Adrenal gland (tissue), 12 donors: Measurements from ENCODE around the gene LCN12. TPM values are rescaled to one million over a fixed set of nuclear protein-coding genes. Genes with fewer than 3 reads are reported as not detected.

Experiments used
- DNase-seq, 7 donors: peaks; one replicate each; pipeline ENCODE4 v3.0.0-alpha.2; 2019 to 2020
- H3K27ac ChIP-seq, 5 donors: fragments of 200-600 bp; sonication (generic) in 4 of 5; 1 replicate in 3 of 5; 2 replicates in 2 of 5; pipeline versions ENCODE4 v1.5.1 to v1.8.0; 2016 to 2020; ENCODE audit warnings: mild to moderate bottlenecking in 1 of 5
- H3K27me3 ChIP-seq: fragments of 200-600 bp; 2 replicates; pipeline ENCODE4 v1.8.0; 2021
- H3K36me3 ChIP-seq, 2 donors: fragments of 200-600 bp; replicated peaks in 1 of 2; 1 replicate in 1 of 2; 2 replicates in 1 of 2; pipeline versions ENCODE4 v1.5.1 to v1.8.0; 2018 to 2022
- H3K4me1 ChIP-seq, 2 donors: fragments of 200-600 bp; replicated peaks in 1 of 2; 1 replicate in 1 of 2; 2 replicates in 1 of 2; pipeline versions ENCODE4 v1.5.1 to v1.8.0; 2018 to 2021
- H3K4me3 ChIP-seq, 4 donors: fragments of 200-600 bp; sonication (generic) in 3 of 4; one replicate each; pipeline ENCODE4 v1.5.1; 2016 to 2018
- H3K9me3 ChIP-seq, 3 donors: fragments of 200-600 bp; sonication (generic) in 1 of 3; replicated peaks in 1 of 3; 1 replicate in 2 of 3; 2 replicates in 1 of 3; pipeline versions ENCODE4 v1.5.1 to v1.8.0; 2016 to 2021
- POLR2A ChIP-seq, 2 donors: fragments of 450-650 bp; IDR thresholded peaks; one replicate each; pipeline ENCODE4 v1.6.1; 2017; ENCODE audit warnings: antibody characterized with exemption in 2 of 2, mild to moderate bottlenecking in 2 of 2, moderate library complexity in 1 of 2
- whole genome bisulfite sequencing, 4 donors: extraction: QIAGEN DNeasy Blood & Tissue Kit in 2 of 4; methylation state at CpG; one replicate each; pipeline versions ENCODE4 v1.1.5 to v1.1.7; 2013 to 2017; 5-methylcytosine and 5-hydroxymethylcytosine counted together
- intact Hi-C, 2 donors: fragments of 100-400 bp; cut with DNase I; formaldehyde crosslinking; loops; one replicate each; pipeline versions ENCODE4 v1.14.1 to v1.15.0; 2022 to 2023
- polyA plus RNA-seq, 3 donors: library from polyadenylated mRNA; stranded (reverse); fragments of 200-250 nt in 2 of 3; fragments of 350-450 nt in 1 of 3; fragmentation: Illumina TruSeq in 1 of 3; extraction: RNeasy Lipid Tissue Mini Kit (QIAGEN cat#74804) in 1 of 3; gene quantifications; one replicate each; pipeline ENCODE4 v1.2.3, GENCODE V29; 2013 to 2014
- total RNA-seq, 9 donors: library from RNA; depleted of rRNA in 4 of 9; stranded (reverse); fragments of >200 nt in 4 of 9; fragments of 120-200 nt in 1 of 9; fragmentation: NEBNext Ultra II Directional in 1 of 9; extraction: Animal tissue kit (Norgen Biotek cat#: 25700) in 1 of 9; gene quantifications; one replicate each; pipeline versions ENCODE4 v1.1.0 to v1.2.4, GENCODE V29; 2013 to 2023
- TF ChIP-seq, protein P1 (sequence below), 6 experiments: fragments of 450-650 bp in 4 of 6; fragments of 200-600 bp in 2 of 6; sonication (generic) in 1 of 6; IDR thresholded peaks; 1 replicate in 5 of 6; 2 replicates in 1 of 6; pipeline versions ENCODE4 v1.5.1 to v1.8.0; 2016 to 2021; ENCODE audit warnings: antibody characterized with exemption in 6 of 6, mild to moderate bottlenecking in 2 of 6, moderate library complexity in 1 of 6
- donor health status: healthy with polysubstance abuse.
- donor health status: Bipolar disorder and iron deficiency.
- donor health status: DM: yes; HTN: yes; CAD: no.
- donor health status: DM: no; HTN: no; CAD: no.
- donor health status: DM: no; HTN: no; CAD: no.
- donor health status: DM: yes; HTN: yes; CAD: no.

The LCN12 gene
- total and polyA plus RNA-seq, 12 donors, result 0.75 to 31.8 (median 4.4) TPM; not detected in 1

DNA sequence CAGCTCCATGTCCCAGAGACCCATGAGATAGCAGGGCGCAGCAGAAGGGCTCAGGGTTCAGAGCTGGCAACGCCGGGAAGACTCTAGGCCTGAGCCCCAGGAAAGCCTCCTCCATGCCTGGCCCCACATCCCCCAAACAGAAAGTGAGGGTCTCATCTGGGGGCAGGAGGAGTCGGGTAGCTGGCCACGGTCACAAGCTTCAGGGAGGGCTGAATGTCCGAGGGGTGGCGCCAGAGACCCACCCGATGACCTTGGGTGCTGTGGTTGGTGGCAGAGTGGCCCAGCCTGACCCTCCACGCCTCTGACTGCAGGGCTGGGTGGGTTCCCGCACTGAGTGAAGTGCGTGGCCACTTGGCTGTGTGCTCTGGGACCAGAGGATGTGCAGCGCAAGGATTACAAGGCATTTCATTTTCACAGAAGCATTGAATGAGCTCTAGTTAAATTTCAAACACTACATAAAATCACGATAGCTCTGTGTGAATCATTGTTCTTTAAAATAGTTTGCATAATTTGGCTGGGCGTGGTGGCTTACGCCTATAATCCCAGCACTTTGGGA is 4.0 kb upstream of the LCN12 start:
- H3K4me3 ChIP-seq, result no peak overlapping the region
- H3K27me3 ChIP-seq, result no peaks in the 10 kb centered on the region
- no peaks in the 10 kb centered on the region for H3K9me3 ChIP-seq
- no peaks in the 10 kb centered on the region for H3K36me3 ChIP-seq
- peak overlapping the region in 2 of 5 donors; percentile 9 to 31 for H3K27ac ChIP-seq
- peaks cover 21 to 35% of the 10 kb centered on the region in 2 donors for H3K4me1 ChIP-seq
- intact Hi-C loops, result loop anchor here (10.0 kb wide), 3 partner anchors 63 to 103 kb away; partner anchors contain the start of genes AJM1 (in 1 of the 2), MAMDC4 (in 1 of the 2), PHPT1 (in 1 of the 2) and TRAF2 (in 1 of the 2)
- peak in 3 of 7 donors; percentile 47 to 72 (median 48) for DNase-seq
- 46 to 65% (median 52%) methylated on average over 7 to 15 of the region's 15 CpGs for WGBS, 4 donors
- TF ChIP-seq, protein P1, sequence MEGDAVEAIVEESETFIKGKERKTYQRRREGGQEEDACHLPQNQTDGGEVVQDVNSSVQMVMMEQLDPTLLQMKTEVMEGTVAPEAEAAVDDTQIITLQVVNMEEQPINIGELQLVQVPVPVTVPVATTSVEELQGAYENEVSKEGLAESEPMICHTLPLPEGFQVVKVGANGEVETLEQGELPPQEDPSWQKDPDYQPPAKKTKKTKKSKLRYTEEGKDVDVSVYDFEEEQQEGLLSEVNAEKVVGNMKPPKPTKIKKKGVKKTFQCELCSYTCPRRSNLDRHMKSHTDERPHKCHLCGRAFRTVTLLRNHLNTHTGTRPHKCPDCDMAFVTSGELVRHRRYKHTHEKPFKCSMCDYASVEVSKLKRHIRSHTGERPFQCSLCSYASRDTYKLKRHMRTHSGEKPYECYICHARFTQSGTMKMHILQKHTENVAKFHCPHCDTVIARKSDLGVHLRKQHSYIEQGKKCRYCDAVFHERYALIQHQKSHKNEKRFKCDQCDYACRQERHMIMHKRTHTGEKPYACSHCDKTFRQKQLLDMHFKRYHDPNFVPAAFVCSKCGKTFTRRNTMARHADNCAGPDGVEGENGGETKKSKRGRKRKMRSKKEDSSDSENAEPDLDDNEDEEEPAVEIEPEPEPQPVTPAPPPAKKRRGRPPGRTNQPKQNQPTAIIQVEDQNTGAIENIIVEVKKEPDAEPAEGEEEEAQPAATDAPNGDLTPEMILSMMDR (IDR thresholded peaks at IDR 0.05), result peak in 4 of 6 experiments; percentile 22 to 40 (median 37)
- no peak for TF ChIP-seq POLR2A (IDR thresholded peaks at IDR 0.05)

DNA sequence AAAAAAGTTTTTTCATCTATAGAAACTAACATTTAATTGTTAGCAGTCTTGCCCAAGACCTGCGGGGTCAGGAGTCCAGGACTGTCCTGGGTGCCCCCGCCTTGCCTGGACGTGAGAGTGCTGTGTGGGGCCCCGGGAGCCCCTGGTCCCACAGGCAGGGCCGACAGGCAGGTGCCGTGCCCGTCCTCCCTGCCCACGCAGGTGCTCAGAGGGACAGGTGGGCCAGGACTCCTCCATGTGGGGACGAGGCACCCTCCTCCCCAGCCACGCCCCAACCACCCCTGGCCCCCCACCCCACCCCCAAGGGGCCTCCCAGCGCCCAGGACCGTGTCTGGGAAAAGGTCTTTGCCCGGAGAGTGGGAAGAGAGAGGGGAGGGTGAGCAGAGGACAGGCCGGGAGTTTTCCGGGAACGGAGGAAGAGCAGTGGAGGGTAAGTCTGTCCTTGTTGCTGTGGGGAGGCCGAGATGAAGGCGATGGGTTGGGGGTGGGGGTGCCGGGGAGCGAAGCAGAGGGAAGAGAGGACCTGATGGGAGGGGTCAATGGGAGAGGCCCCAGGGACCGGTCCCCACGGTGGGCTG is 2.7 kb upstream of the LCN12 start:
- Histone ChIP-seq H3K4me1 (peaks cover 14 to 28% of the 10 kb centered on the region in 2 donors), H3K9me3 (no peaks in the 10 kb centered on the region), H3K4me3 (peak overlapping the region in 2 of 4 donors; percentile 59 to 82), H3K36me3 (no peaks in the 10 kb centered on the region), H3K27ac (peak overlapping the region; percentile 4 to 93 (median 83)), H3K27me3 (no peaks in the 10 kb centered on the region)
- WGBS, 4 donors, result 13 to 18% (median 16%) methylated on average over 19 to 22 of the region's 22 CpGs
- intact Hi-C loops, result loop anchor here (10.0 kb wide), 3 partner anchors 65 to 105 kb away; partner anchors contain the start of genes AJM1 (in 1 of the 2), MAMDC4 (in 1 of the 2), PHPT1 (in 1 of the 2) and TRAF2 (in 1 of the 2)
- TF ChIP-seq, protein P1 (IDR thresholded peaks at IDR 0.05), result no peak
- TF ChIP-seq POLR2A (IDR thresholded peaks at IDR 0.05), result no peak
- no peak for DNase-seq

DNA sequence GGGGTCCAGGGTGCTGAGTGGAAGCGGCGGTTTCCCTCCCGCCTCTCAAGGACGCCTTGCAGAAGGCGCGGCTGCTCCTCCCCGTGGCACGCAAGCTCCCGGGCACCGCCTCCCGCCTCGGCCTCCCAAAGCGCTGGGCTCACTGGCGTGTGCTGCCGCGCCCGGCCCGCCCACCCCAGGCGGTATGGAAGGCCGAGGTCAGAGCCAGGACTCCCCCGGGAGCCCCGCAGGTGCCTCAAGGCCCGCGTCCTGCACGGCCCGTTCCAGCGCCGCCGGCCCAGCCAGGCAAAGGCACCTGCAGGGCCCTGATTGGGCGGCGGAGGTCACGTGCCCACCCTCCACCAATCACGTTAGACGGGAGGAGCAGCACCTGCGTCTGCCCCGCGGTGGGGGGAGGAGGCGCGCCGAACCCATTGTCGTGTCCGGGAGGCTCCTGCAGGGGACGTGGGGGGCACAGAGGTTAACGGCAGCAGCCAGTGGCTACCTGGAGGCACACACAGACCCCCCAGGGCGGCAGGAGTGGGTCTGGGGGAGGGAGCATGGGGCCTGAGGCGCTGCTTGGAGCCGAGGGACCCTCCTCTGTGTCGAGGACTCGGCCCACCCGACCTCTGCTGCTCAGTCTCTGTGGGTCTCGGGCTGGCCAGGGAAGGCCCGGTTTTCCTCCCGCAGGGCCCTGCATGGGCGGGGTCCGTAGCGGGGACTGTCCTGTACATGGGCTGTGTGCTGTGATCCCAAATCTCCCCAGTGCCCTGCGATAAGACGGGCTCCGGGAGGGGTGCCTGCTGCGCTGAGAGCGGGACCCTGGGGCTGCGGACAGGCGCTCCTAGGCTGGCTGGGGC is 2.0 kb upstream of the LCN12 start:
- H3K27me3 ChIP-seq, result no peaks in the 10 kb centered on the region
- intact Hi-C loops, result loop anchor here (5.0 to 10.0 kb wide), 4 partner anchors 65 to 105 kb away; partner anchors contain the start of genes ABCA2 (in 1 of the 2), AJM1 (in 1 of the 2), MAMDC4 (in 1 of the 2) and PHPT1 (in 1 of the 2)
- peaks cover 14 to 28% of the 10 kb centered on the region in 2 donors for H3K4me1 ChIP-seq
- peak; percentile 71 to 78 for TF ChIP-seq POLR2A (IDR thresholded peaks at IDR 0.05)
- TF ChIP-seq, protein P1 (IDR thresholded peaks at IDR 0.05), result peak in 5 of 6 experiments; percentile 12 to 46 (median 30)
- DNase-seq, result peak; percentile 97 to 99 (median 97)
- H3K4me3 ChIP-seq, result peak overlapping the region in 2 of 4 donors; percentile 59 to 82
- H3K36me3 ChIP-seq, result no peaks in the 10 kb centered on the region
- H3K9me3 ChIP-seq, result no peaks in the 10 kb centered on the region
- WGBS, 4 donors, result 2 to 25% (median 3%) methylated on average over 6 to 63 of the region's 63 CpGs
- H3K27ac ChIP-seq, result peak overlapping the region; percentile 4 to 93 (median 83)
